ENCODE results near the gene ZNG1F.
"Not testable (repeated sequence)": the region's sequence is repeated elsewhere in the genome, so short reads cannot be mapped to it uniquely, and the experiment has no call there.

ZNG1F gene

DNA sequence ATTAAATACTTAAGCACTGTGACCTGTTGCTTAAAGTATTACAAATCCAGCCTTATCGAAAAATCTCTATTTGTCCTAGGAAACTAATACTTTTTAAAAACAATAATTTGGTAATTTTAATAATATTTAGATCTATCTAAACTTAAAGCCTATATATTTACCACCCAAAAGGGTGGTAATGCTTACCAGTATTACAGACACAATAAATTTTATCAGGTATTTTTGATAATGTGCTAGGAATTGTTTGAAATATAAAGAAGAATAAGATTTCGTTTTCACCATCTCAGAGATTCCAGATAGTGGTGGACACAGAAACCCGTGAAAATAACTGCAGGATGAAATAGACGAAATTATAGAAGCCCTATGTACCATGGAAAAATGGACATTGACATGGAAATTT is 68.4 kb downstream of the ZNG1F start:
- not testable (repeated sequence) for DNase-seq

DNA sequence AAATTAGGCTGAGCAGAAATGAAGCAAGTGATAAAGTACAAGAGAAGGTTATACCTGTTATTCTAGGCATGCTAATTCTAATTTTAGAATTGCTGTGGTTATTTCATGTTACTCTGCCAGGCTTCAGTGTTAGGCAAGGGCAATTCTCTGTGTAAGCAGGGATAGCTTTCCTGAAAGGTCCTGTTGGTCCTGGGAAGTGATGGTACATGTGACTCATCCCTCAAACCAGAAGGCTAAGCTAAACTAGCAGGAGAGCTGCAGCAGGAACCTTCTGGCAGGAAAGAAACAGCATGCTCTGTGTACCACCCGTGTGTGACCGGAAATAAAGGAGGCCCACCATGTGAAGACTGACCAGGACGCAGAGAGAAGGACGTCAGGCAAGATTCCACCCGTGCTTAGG is 69.4 kb downstream of the ZNG1F start:
- not testable (repeated sequence) for DNase-seq

DNA sequence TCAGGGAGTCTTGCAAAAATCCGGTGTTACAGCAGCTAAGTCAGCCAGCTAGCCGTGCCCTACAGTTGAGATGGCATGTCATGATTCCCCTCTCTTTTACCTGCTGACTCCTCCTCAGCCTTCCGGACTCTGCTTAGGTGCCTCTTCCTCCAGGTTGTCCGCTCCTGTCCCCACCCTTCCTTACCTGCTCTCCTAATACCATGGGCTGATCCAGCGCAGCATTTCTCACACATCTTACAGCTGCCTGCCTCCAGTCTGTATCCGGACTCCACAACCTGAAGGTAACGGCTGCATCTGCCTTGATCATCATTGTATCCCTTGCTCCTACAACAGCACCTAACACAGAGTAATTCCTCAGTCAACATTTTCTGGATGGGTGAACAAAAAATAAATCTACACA is 69.8 kb downstream of the ZNG1F start:
- DNase-seq: not testable (repeated sequence)

DNA sequence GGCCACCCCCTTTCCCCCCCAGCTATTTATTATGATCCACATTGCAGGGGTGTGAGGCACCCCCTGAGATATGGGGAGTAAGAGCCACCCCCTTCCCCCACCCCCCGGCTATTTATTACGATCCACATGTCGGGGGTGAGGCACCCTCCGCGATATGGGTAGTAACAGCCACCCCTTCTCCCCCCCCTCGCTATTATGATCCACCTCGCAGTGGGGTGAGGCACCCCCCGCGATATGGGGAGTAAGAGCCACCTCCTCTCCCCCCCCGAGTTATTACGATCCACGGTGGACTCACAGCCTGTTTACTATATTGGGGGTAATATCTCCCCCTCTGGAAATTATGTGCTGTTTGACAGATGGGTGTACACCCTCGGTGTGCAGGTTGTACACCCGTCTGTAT is 75.8 kb downstream of the ZNG1F start:
- not testable (repeated sequence) for DNase-seq

DNA sequence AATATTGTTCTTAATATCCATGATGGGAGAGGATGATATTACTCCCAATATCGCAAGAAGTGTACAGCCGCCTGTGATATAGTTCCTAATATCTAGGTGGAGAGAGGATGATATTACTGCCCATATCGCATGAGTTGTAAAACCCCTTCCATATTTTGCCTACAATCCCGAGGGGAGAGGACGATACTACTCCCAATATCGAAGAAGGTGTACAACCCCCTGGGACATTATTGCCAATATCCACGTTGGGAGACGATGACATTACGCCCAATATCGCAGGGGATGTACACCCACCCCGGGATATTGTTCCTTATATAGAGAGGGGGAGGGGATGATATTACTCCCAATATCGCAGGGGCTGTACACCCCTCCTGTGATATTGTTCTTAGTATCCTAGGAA is 77.7 kb downstream of the ZNG1F start:
- DNase-seq: not testable (repeated sequence)

DNA sequence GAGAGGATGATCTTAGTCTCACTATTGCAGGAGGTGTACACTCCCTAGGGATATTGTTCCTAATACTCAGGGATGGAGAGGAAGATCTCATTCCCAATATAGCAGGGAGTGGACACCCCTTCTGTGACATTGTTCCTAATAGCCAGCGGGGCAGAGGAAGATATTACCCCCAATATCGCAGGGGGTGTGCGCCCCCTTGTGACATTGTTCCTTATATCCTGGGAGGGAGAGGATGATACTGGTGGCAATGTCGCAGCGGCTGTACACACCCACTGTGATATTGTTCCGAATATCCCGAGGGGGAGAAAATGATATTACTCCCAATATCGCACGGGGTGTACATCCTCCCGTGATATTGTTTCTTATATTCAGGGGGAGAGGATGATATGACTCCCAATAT is 78.2 kb downstream of the ZNG1F start:
- DNase-seq: peak; percentile 27

DNA sequence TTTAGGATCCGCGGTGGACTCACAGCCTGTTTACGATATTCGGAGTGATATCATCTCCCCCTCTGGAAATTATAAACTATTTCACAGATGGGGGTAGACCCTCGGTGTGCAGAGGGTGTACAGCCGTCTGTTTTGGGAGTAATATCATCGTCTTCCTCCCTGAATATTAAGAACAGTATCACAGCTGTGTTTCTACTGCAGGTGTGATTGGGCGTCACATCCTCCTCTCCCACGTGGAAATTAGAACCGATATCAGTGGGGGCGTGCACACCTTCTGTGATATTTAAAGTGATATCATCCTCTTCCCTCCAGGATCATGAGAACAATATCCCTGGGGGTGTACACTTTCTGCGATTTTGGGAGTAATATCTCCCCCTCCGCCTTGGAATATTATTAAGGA is 79.9 kb downstream of the ZNG1F start:
- DNase-seq: not testable (repeated sequence)

DNA sequence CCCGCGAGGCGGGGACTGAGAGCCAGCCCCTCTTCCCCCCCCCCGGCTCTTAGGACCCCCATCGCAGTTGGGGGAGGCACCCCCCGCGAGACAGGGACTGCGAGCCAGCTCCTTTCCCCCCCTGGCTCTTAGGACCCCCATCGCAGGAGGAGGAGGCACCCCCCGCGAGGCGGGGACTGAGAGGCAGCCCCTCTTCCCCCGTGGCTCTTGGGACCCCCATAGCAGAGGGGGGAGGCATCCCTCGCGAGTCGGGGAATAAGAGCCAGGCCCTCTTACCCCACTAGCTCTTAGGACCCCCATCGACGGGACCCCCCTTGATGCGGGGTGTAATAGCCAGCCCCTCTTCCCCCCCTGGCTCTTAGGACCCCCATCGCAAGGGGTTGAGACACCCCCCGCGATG is 80.3 kb downstream of the ZNG1F start:
- not testable (repeated sequence) for DNase-seq

DNA sequence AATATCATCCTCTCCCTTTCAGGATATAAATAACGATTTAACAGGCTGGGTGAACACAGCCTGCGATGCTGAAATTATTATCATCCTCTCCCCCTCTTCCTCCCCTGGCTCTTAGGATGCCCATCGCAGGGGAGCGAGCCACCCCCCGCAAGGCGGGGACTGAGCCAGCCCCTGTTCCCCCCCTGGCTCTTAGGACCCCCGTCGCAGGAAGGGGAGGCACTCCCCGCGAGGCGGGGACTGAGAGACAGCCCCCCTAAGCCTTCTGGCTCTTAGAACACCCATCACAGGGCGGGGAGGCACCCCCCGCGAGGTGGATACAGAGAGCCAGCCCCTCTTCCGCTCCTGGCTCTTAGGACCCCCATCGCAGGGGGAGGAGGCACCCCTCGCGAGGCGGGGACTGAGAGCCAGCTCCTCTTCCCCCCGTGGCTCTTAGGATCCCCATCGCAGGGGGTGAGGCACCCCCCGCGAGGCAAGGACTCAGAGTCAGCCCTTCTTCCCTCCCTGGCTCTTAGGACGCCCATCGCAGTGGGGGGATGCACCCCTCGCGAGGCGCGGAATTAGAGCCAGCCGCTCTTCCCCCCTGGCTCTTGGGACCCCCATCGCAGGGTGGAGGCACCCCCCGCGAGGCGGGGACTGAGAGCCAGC is 82.5 kb downstream of the ZNG1F start:
- not testable (repeated sequence) for DNase-seq

DNA sequence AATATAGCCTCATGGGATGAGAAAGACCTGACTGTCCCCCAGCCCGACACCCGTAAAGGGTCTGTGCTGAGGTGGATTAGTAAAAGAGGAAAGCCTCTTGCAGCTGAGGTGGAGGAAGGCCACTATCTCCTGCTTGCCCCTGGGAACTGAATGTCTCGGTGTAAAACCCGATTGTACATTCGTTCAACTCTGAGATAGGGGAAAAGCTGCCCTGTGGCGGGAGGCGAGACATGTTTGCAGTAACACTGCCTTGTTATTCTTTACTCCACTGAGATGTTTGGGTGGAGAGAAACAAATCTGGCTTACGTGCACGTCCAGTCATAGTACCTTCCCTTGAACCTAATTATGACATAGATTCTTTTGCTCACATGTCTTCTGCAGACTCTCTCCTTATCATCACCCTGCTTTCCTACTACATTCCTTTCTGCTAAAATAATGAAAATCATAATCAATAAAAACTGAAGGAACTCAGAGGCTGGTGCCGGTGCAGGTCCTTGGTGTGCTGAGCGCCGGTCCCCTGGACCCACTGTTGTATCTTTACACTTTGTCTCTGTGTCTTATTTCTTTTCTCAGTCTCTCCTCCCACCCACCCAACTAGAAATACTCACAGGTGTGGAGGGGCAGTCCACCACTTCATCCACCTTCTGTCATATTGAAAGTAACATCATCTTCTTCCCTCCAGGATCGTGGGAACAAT is 83.4 kb downstream of the ZNG1F start:
- not testable (repeated sequence) for DNase-seq

DNA sequence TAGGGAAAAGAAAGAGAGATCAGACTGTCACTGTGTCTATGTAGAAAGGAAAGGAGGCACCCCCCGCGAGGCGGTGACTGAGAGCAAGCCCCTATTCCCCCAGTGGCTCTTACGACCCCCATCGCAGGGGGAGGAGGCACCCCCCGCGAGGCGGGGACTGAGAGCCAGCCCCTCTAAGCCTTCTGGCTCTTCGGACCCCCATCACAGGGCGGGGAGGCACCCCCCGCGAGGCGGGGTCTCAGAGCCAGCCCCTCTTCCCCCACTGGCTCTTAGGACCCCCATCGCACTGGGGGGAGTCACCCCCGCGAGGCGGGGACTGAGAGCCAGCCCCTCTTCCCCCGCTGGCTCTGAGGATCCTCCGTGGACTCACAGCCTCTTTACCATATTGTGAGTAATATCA is 84.6 kb downstream of the ZNG1F start:
- not testable (repeated sequence) for DNase-seq

DNA sequence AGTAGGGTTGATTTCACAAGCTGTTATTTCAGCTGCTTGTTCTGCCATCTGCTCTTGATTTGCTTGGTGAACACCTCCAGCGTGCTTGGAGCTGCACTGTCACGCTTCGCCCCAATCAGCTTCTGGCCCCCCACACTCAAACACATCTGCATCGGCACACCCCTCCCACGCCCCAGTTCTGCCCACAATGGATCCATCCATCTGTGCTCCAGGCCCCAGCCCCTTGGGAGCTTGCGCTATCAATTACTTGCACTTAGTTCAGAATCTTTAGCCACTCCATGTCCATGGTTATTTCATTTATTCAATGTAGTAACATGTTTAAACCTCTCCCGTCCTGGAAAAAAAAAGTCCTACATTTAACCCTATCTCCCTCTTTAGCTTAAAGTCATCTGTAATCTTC is 88.6 kb downstream of the ZNG1F start:
- DNase-seq: not testable (repeated sequence)

DNA sequence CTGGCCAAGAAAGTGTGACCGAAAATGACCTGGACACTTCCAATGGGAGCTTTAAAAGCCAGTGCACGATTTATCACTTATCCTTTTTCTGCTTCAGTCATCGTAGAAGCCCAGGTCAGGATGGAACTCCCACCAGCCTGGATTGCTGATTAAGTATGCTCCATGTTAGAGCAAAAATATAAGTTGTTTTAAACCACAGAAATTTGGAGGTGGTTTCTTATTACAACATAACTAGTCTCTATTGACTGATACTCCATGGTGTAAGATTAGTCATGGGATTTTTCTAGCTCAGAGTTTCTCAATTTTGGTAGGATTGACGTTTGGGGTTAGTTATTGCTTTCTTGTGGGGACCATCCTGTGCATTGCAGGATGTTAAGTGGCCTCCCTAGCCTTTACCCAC is 90.4 kb downstream of the ZNG1F start:
- not testable (repeated sequence) for DNase-seq

DNA sequence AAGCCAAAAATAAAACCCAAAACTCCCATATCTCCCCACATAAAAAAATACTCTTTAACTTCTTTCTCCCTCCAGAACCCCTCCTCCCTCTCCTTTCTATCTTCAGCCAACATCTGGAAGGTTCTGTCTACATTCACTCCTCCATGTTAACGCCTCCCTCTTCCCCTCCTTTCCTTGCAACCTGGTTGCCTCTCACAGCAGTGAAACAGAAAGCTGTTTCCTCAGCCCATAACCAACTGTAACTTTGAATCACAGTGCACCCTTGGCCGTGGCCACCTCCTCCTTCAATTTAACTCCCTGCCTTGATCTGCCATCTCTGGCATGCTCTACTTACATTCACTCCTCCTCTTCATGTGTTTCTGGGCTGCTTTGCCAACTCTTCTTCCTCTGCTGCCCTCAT is 94.1 kb downstream of the ZNG1F start:
- not testable (repeated sequence) for DNase-seq

DNA sequence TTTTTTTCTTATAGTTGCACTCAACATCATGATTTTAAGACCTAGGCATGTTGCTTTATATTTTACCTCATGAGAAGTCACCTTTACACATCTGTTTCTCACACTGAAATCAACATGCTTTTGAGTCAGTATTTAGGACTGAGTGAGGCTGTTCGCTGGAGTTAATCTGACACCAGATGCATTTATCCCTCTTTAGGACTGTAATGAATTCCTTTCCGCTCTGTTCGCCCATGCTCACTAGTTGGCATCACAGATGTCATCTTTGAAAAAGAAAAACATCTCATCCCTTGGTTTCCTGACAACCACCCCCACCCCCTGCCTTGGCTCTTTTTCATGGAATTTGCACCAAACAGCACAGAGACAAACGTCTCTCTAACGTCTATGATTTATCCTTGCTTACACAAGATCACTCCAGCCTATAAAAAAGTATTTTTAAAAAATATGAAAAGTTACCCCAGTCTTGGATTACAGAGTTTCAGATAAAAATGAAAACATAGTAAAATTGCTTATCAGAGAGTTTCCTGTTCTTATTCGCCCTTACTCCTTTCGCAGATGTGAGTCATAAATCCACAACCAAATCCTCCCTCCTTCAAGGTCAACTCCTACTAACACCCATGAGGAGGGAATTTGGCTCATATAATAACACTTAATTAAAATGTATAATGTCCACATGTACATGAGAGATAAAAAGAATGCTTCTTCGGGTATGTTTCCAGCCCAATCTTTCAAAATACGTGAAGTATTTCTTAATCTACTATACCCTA is 94.9 kb downstream of the ZNG1F start:
- DNase-seq: not testable (repeated sequence)

DNA sequence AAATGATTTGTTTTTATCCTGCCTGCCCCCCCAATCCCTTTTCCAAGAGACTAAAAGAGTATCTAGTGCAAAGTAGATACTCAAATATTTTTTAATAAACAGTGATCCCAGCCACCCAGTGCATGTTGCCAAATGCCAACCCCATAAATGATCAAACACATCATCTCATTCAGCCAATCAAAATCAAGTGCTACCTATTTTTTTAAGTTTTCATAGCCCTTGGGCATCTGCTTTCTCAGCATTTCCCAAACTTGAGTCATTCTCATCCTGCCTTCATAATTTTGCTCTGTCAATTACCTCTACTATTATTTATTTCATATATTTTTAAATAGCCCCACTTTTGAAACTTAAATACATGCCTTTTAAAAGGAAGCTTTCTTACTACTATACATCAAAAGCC is 98.2 kb downstream of the ZNG1F start:
- DNase-seq: not testable (repeated sequence)

DNA sequence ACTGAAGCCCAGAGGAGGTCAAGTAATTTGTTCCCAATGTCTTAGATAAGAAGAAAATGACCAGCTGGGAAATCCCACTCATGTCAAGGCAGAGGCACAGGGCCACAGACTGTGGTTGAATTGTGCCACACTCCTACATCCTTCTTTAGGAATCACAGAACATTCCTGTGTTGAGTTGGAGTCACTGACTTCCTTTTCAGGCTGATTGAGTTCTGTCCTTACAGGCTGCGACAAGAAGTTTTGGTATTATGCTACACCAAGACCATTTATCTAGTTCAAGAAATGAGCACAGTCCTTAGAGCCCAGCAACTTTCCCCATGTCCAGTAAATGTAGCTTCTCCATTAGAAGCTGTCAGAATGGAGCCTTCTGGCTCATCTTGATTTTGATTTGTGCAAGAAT is 98.7 kb downstream of the ZNG1F start:
- not testable (repeated sequence) for DNase-seq

DNA sequence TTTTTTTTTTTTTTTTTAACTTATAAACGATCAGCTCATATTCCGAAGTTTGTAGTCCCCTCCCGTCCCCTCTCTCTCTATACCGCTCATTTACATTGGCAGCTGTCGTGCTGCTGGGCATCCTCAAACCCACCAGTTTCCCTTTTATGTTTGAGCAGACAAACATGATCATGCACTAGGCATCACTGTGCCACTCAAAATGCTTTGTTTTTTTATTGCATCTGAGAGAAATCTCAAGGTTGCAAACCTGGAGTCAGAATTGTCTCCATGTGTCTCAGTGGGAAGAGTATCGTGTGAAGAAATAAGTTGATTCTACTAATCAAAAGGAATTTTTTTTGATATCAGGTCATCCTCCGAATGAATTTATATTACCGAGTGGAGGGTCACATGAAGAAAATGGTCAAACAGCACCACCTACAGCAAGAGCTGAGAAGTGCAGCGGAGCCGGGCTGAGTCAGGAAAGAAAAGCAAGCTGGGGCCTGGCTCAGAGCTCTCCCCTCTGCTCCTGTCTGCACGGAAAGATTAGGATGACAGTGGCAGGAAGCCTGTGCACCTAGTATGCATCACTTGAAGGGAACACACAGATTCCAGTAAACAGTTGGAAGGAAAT is 100.6 kb downstream of the ZNG1F start:
- DNase-seq: not testable (repeated sequence)

DNA sequence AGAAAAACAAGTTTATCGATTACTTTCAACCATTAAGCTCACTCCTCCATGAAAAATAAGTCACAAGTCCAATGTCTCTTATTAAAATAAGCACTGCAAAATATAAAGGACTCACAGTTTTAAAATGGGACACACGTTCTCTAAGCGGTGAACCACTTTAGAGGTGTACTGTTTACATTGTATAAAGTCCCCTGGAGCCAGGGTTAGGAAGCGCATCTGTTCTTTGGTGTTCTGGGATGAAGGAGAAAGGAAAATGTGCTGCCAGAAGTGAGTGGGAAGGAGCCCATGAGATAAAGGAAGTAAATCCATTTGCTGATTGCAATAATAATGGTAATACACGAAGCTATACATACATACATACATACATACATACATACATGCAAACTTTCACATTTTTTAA is 101.2 kb downstream of the ZNG1F start:
- DNase-seq: not testable (repeated sequence)

DNA sequence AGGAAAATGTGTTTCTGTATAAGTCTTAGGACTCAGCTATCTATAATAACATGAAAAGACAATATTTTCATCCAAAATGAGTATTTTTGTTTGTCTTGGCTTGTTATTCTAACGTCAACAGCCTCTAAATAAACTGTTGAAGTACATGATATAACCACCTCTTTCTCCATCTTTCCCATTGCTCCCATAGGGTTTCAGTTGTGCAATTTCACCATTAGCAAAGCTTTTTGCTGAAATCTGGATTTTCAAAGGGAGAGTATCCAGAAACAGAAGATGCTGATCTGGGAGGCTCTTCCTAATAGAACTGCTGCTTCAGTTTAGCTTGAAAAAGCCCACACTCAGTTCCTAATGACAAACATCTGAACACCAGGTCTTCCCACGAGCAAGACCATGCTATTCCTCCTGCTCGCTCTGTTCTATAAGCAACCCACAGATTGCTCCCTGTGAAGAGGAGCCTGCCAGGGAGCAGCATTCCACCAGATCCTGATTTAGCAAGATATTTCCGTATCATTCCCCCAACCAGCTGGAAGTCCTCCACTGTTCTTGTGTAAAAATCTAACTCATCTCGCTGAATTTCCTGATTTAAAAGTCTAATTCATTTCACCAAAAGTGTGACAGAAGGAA is 101.8 kb downstream of the ZNG1F start:
- not testable (repeated sequence) for DNase-seq

DNA sequence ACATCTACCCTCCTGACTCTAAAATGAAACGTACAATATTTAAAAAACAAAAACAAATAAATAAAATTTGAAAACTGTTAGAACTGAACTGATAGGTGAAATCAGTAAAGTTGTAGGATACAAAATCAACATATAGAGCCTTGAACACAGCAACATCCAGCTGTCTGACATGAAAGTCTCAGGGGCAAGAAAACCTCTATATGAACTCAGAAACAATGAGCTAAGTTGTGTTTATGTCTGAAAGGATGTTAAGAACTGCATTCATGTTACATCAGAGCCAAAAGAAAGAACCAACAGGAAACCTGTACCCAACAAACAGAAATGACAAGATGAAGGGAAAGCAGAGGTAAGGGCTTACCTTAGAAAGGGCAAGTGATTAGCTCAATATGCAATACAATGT is 102.4 kb downstream of the ZNG1F start:
- not testable (repeated sequence) for DNase-seq

DNA sequence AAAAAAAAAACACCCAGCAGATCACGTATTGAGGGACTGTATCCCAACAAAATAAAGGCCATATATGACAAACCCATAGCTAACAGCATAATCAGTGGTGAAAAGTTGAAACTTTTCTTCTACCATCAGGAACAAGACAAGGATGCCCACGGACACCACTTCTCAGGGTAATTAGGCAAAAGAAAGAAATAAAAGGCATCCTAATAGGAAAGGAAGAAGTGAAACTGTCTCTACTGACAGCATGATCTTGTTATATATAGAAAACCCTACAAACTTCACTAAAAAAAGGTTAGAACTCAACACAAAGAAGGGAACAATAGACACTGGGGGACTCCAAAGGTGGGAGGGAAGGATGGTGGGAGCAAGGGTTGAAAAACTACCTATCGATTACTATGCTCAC is 102.9 kb downstream of the ZNG1F start:
- not testable (repeated sequence) for DNase-seq

DNA sequence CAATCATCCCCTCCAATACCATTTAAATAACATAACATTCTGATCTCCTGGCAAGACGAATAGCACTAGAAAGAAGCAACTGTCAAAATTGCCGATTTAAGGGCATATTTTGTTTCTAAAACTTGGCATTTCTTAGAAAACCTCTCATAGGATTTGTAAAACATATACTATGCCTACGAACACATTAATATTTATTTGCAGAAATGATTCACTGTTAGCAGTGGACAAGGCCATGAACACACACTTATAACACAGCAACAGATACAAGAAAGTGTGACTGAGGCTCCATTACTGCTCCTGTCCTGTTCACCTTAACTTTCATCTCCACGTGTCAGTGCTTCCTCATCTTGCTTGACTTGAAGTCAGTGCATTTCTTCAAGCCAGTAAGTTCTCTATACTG is 106.8 kb downstream of the ZNG1F start:
- not testable (repeated sequence) for DNase-seq
